HepG2 (cell line): ENCODE results near the gene MRPL20. TPM values are rescaled to one million over a fixed set of nuclear protein-coding genes. Genes with fewer than 3 reads are reported as not detected.

Experiments
- HNRNPK ChIP-seq: fragments of 200-400 bp; formaldehyde crosslinking; IDR thresholded peaks from 2 replicates; pipeline ENCODE4 v1.6.1; 2018; ENCODE audit warnings: low read length, low read depth, moderate library complexity, mild to moderate bottlenecking; ENCODE audit not compliant: poor library complexity, severe bottlenecking
- JDP2 ChIP-seq: sonication (generic); formaldehyde crosslinking; IDR thresholded peaks from 2 replicates; pipeline ENCODE4 v1.8.1; 2022; ENCODE audit warnings: missing genetic modification reagents, borderline replicate concordance
- REXO4 ChIP-seq: sonication (generic); formaldehyde crosslinking; IDR thresholded peaks from 2 replicates; pipeline ENCODE4 v1.8.0; 2022; ENCODE audit warnings: missing genetic modification reagents, mild to moderate bottlenecking, borderline replicate concordance
- SNAI1 ChIP-seq: sonication (generic); formaldehyde crosslinking; IDR thresholded peaks from 2 replicates; pipeline ENCODE4 v1.5.0; 2020; ENCODE audit warnings: mild to moderate bottlenecking, missing genetic modification reagents, borderline replicate concordance
- SOX6 ChIP-seq, 2 experiments: fragments of 450-650 bp in 1 of 2; sonication (generic) in 1 of 2; formaldehyde crosslinking in 1 of 2; IDR thresholded peaks; 2 replicates each; pipeline versions ENCODE4 v1.4.0 to v1.6.1; 2017 to 2020; ENCODE audit warnings: antibody characterized with exemption in 1 of 2, mild to moderate bottlenecking in 1 of 2, missing genetic modification reagents in 1 of 2
- TAF1 ChIP-seq: sonication (generic); formaldehyde crosslinking; IDR thresholded peaks from 2 replicates; pipeline ENCODE4 v1.4.0; 2020; ENCODE audit warnings: missing genetic modification reagents
- TARDBP ChIP-seq: sonication (generic); formaldehyde crosslinking; IDR thresholded peaks from 2 replicates; pipeline ENCODE4 v1.8.0; 2022; ENCODE audit warnings: mild to moderate bottlenecking, missing genetic modification reagents
- ZMAT3 ChIP-seq: sonication (generic); formaldehyde crosslinking; conservative IDR thresholded peaks from 2 replicates; pipeline ENCODE4 v1.7.0; 2021; ENCODE audit warnings: missing genetic modification reagents
- ZNF260 ChIP-seq: sonication (generic); formaldehyde crosslinking; IDR thresholded peaks from 2 replicates; pipeline ENCODE4 v1.4.0; 2020; ENCODE audit warnings: missing genetic modification reagents, low read depth, mild to moderate bottlenecking, borderline replicate concordance
- ZNF350 ChIP-seq: sonication (generic); formaldehyde crosslinking; IDR thresholded peaks from 2 replicates; pipeline ENCODE4 v1.4.0; 2020; ENCODE audit warnings: mild to moderate bottlenecking, low read depth, missing genetic modification reagents, borderline replicate concordance
- ZNF792 ChIP-seq: IDR thresholded peaks from 2 replicates; pipeline ENCODE4 v1.6.1; 2016
- ZNF883 ChIP-seq: sonication (generic); formaldehyde crosslinking; IDR thresholded peaks from 2 replicates; pipeline ENCODE4 v1.5.1; 2020; ENCODE audit warnings: mild to moderate bottlenecking, missing genetic modification reagents; ENCODE audit errors: not compliant biosample characterization
- ZSCAN12 ChIP-seq: sonication (generic); formaldehyde crosslinking; IDR thresholded peaks from 2 replicates; pipeline ENCODE4 v1.9.0; 2021; ENCODE audit warnings: mild to moderate bottlenecking, missing genetic modification reagents
- polyA plus RNA-seq, 8 experiments: library from polyadenylated mRNA; depleted of rRNA in 3 of 8; stranded (reverse) in 7 of 8; unstranded in 1 of 8; fragments of >200 nt; fragmentation: Illumina TruSeq in 4 of 8; extraction: Trizol in 4 of 8; gene quantifications; 2 replicates each; pipeline versions ENCODE4 v1.2.1 to v1.2.3, GENCODE V29; 2011 to 2016; ENCODE audit warnings: low read depth in 4 of 8, missing spikeins in 1 of 8, mixed read lengths in 1 of 8; ENCODE audit not compliant: insufficient read depth in 1 of 8
- total RNA-seq, 5 experiments: library from RNA; depleted of rRNA; stranded (reverse); fragments of >200 nt; fragmentation: Illumina TruSeq; extraction: Trizol; gene quantifications; 2 replicates each; pipeline ENCODE4 v1.2.3, GENCODE V29; 2016; ENCODE audit warnings: low read depth in 1 of 5
- TF ChIP-seq, protein P1 (sequence below): IDR thresholded peaks from 2 replicates; pipeline ENCODE4 v1.6.1; 2016; ENCODE audit warnings: low read depth, control low read depth
- TF ChIP-seq, protein P2 (sequence below): IDR thresholded peaks from 2 replicates; pipeline ENCODE4 v1.4.0; 2020; ENCODE audit warnings: mild to moderate bottlenecking, missing genetic modification reagents
- TF ChIP-seq, protein P3 (sequence below): fragments of 450-650 bp; IDR thresholded peaks from 2 replicates; pipeline ENCODE4 v1.6.1; 2016
- TF ChIP-seq, protein P4 (sequence below): sonication (generic); formaldehyde crosslinking; IDR thresholded peaks from 2 replicates; pipeline ENCODE4 v1.4.0; 2020; ENCODE audit warnings: mild to moderate bottlenecking, missing genetic modification reagents, borderline replicate concordance
- TF ChIP-seq, protein P5 (sequence below): IDR thresholded peaks from 2 replicates; pipeline ENCODE4 v1.6.1; 2016; ENCODE audit warnings: control low read depth

MRPL20 gene
- total and polyA plus RNA-seq, 2 of the 13 experiments (the other 11 are each of a cell fraction or from before 2014, with no cell fraction given) = 59.2 to 127 TPM

DNA sequence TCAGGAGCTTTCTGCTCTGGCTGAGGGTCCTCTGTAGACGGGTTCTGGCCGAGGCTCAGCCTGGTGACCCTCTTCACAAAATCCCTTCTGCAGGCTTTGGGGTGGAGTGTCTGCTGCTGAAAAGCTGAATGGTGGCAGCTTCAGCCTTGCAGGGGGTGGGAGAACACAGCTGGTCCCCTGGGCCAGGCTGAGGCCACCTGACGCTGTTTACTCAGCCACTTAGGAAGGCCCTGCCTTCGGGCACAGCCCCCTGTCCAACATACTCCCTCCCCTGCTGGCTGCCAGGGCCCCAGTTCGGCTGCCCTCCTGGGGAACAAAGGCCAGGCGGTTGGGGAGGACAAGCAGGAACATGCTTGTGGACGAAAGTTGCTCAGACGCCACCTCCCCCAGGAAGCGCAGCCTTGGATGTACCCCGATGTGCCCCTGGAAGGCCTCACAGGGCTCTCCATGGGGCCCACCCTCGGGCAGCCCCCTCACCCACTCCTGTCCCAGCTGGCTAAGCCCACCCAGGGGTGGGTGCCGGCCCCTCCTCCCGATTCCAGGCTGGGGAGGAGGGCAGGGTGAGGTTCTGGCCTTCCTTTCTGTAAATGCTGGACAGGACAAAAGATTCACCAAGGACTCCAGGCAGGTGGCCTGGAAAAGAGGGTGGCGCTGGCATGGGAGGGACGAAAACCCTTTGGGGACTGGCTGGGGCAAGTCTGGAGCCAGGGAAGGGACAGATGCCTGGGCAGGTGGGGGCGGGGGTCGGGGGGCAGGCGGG, 14.2 kb upstream of the MRPL20 start, which contains the start of gene ANKRD65 (continued):
- TF ChIP-seq, protein P1, sequence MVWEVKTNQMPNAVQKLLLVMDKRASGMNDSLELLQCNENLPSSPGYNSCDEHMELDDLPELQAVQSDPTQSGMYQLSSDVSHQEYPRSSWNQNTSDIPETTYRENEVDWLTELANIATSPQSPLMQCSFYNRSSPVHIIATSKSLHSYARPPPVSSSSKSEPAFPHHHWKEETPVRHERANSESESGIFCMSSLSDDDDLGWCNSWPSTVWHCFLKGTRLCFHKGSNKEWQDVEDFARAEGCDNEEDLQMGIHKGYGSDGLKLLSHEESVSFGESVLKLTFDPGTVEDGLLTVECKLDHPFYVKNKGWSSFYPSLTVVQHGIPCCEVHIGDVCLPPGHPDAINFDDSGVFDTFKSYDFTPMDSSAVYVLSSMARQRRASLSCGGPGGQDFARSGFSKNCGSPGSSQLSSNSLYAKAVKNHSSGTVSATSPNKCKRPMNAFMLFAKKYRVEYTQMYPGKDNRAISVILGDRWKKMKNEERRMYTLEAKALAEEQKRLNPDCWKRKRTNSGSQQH (CRISPR knock-in tag) = no peak
- TF ChIP-seq ZNF260 (CRISPR knock-in tag) = no peak
- TF ChIP-seq SOX6 (IDR thresholded peaks at IDR 0.05) = no peak
- TF ChIP-seq SOX6 (CRISPR knock-in tag; IDR thresholded peaks at IDR 0.05) = peak; percentile 71
- TF ChIP-seq REXO4 (CRISPR knock-in tag) = no peak
- TF ChIP-seq, protein P2, sequence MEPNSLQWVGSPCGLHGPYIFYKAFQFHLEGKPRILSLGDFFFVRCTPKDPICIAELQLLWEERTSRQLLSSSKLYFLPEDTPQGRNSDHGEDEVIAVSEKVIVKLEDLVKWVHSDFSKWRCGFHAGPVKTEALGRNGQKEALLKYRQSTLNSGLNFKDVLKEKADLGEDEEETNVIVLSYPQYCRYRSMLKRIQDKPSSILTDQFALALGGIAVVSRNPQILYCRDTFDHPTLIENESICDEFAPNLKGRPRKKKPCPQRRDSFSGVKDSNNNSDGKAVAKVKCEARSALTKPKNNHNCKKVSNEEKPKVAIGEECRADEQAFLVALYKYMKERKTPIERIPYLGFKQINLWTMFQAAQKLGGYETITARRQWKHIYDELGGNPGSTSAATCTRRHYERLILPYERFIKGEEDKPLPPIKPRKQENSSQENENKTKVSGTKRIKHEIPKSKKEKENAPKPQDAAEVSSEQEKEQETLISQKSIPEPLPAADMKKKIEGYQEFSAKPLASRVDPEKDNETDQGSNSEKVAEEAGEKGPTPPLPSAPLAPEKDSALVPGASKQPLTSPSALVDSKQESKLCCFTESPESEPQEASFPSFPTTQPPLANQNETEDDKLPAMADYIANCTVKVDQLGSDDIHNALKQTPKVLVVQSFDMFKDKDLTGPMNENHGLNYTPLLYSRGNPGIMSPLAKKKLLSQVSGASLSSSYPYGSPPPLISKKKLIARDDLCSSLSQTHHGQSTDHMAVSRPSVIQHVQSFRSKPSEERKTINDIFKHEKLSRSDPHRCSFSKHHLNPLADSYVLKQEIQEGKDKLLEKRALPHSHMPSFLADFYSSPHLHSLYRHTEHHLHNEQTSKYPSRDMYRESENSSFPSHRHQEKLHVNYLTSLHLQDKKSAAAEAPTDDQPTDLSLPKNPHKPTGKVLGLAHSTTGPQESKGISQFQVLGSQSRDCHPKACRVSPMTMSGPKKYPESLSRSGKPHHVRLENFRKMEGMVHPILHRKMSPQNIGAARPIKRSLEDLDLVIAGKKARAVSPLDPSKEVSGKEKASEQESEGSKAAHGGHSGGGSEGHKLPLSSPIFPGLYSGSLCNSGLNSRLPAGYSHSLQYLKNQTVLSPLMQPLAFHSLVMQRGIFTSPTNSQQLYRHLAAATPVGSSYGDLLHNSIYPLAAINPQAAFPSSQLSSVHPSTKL (CRISPR knock-in tag) = peak; percentile 59; the same call in 1 of the 2 replicates
- peak; percentile 56 for TF ChIP-seq ZNF350 (CRISPR knock-in tag)
- TF ChIP-seq ZNF792 (CRISPR knock-in tag) = no peak; the same call in 1 of the 2 replicates
- no peak for TF ChIP-seq ZSCAN12 (CRISPR knock-in tag)
- TF ChIP-seq TARDBP = peak; percentile 78; the same call in 1 of the 2 replicates
- no peak for TF ChIP-seq ZNF883 (CRISPR knock-in tag)
- no peak for TF ChIP-seq JDP2 (CRISPR knock-in tag)
- TF ChIP-seq ZMAT3 (CRISPR knock-in tag) = no peak
- TF ChIP-seq, protein P3, sequence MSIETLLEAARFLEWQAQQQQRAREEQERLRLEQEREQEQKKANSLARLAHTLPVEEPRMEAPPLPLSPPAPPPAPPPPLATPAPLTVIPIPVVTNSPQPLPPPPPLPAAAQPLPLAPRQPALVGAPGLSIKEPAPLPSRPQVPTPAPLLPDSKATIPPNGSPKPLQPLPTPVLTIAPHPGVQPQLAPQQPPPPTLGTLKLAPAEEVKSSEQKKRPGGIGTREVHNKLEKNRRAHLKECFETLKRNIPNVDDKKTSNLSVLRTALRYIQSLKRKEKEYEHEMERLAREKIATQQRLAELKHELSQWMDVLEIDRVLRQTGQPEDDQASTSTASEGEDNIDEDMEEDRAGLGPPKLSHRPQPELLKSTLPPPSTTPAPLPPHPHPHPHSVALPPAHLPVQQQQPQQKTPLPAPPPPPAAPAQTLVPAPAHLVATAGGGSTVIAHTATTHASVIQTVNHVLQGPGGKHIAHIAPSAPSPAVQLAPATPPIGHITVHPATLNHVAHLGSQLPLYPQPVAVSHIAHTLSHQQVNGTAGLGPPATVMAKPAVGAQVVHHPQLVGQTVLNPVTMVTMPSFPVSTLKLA = no peak
- TF ChIP-seq, protein P4, sequence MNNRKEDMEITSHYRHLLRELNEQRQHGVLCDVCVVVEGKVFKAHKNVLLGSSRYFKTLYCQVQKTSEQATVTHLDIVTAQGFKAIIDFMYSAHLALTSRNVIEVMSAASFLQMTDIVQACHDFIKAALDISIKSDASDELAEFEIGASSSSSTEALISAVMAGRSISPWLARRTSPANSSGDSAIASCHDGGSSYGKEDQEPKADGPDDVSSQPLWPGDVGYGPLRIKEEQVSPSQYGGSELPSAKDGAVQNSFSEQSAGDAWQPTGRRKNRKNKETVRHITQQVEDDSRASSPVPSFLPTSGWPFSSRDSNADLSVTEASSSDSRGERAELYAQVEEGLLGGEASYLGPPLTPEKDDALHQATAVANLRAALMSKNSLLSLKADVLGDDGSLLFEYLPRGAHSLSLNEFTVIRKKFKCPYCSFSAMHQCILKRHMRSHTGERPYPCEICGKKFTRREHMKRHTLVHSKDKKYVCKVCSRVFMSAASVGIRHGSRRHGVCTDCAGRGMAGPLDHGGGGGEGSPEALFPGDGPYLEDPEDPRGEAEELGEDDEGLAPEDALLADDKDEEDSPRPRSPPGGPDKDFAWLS (CRISPR knock-in tag) = no peak
- no peak for TF ChIP-seq SNAI1 (CRISPR knock-in tag)
- peak; percentile 74; the same call in 1 of the 2 replicates for TF ChIP-seq TAF1
- TF ChIP-seq, protein P5, sequence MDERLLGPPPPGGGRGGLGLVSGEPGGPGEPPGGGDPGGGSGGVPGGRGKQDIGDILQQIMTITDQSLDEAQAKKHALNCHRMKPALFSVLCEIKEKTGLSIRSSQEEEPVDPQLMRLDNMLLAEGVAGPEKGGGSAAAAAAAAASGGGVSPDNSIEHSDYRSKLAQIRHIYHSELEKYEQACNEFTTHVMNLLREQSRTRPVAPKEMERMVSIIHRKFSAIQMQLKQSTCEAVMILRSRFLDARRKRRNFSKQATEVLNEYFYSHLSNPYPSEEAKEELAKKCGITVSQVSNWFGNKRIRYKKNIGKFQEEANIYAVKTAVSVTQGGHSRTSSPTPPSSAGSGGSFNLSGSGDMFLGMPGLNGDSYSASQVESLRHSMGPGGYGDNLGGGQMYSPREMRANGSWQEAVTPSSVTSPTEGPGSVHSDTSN = no peak
- no peak for TF ChIP-seq HNRNPK
